GM23338 (cell line): ENCODE results near the gene RNF130.

ENCODE experiments used
- CTCF ChIP-seq, 2 experiments: fragments of 200-600 bp in 1 of 2; sonication (generic) in 1 of 2; conservative IDR thresholded peaks; 2 replicates each; pipeline versions ENCODE4 v1.5.1 to v1.6.1; 2016 to 2017; ENCODE audit warnings: antibody characterized with exemption in 2 of 2, low read depth in 2 of 2, mild to moderate bottlenecking in 2 of 2, moderate library complexity in 1 of 2
- EZH2 ChIP-seq: fragments of 200-600 bp; sonication (generic); IDR thresholded peaks from one replicate; pipeline ENCODE4 v1.8.0; 2017; ENCODE audit warnings: antibody characterized with exemption, mild to moderate bottlenecking, low read depth; ENCODE audit not compliant: unreplicated experiment
- JUNB ChIP-seq: IDR thresholded peaks from one replicate; pipeline ENCODE4 v1.6.1; 2016; ENCODE audit warnings: antibody characterized with exemption; ENCODE audit not compliant: unreplicated experiment
- STAT1 ChIP-seq: IDR thresholded peaks from one replicate; pipeline ENCODE4 v1.6.1; 2016; ENCODE audit warnings: antibody characterized with exemption; ENCODE audit not compliant: unreplicated experiment

- no peak for TF ChIP-seq CTCF (conservative IDR thresholded peaks at IDR 0.05; ENCODE audit: low read depth in 2 of 2)
- no peak for TF ChIP-seq JUNB
- TF ChIP-seq STAT1, result no peak
- no peak for TF ChIP-seq EZH2
Observed at GRCh38 chr5:179923436-179923835, 148.1 kb downstream of the RNF130 start.
